Astrocyte (in vitro differentiated cells and primary cell): ENCODE measurements around the gene DROSHA. TPM values are rescaled to one million over a fixed set of nuclear protein-coding genes. Genes with fewer than 3 reads are reported as not detected.
A peak's percentile ranks its signal among the peaks of the same experiment; 100 is the strongest.
"Not testable (repeated sequence)": the region's sequence is repeated elsewhere in the genome, so short reads cannot be mapped to it uniquely, and the experiment has no call there.

Experiments
- DNase-seq: peaks from one replicate; pipeline ENCODE4 v3.0.0-alpha.2; 2010; ENCODE audit warnings: low read depth
- FAIRE-seq: peaks from 2 replicates; lab custom pipeline; 2011; peaks lifted over from hg19 to GRCh38; lab: Jason Lieb, UNC
- H2AFZ ChIP-seq: 2 replicates; pipeline ENCODE4 v1.6.0; 2012; ENCODE audit warnings: low read depth, low read length, inconsistent platforms
- H3K27ac ChIP-seq: 2 replicates; pipeline ENCODE4 v1.5.1; 2011; ENCODE audit warnings: low read depth, low read length, inconsistent platforms
- H3K27me3 ChIP-seq: 2 replicates; pipeline ENCODE4 v1.6.0; 2011; ENCODE audit warnings: low read length, inconsistent platforms; ENCODE audit not compliant: insufficient read depth
- H3K36me3 ChIP-seq: 2 replicates; pipeline ENCODE4 v1.5.1; 2011; ENCODE audit warnings: low read length, inconsistent platforms; ENCODE audit not compliant: insufficient read depth
- H3K4me1 ChIP-seq: 2 replicates; pipeline ENCODE4 v1.5.1; 2011; ENCODE audit warnings: low read length, inconsistent platforms; ENCODE audit not compliant: insufficient read depth
- H3K4me2 ChIP-seq: 2 replicates; pipeline ENCODE4 v1.6.0; 2012; ENCODE audit warnings: low read length, inconsistent platforms
- H3K4me3 ChIP-seq: 2 replicates; pipeline ENCODE4 v1.5.1; 2011; ENCODE audit warnings: low read depth, mild to moderate bottlenecking, low read length, inconsistent platforms; ENCODE audit not compliant: insufficient read depth
- H3K79me2 ChIP-seq: 2 replicates; pipeline ENCODE4 v1.6.0; 2012; ENCODE audit warnings: mild to moderate bottlenecking, low read length, inconsistent platforms; ENCODE audit not compliant: insufficient read depth
- H3K9ac ChIP-seq: 2 replicates; pipeline ENCODE4 v1.6.0; 2012; ENCODE audit warnings: mild to moderate bottlenecking, low read length, inconsistent platforms
- H3K9me3 ChIP-seq: 2 replicates; pipeline ENCODE4 v1.5.1; 2012; ENCODE audit warnings: low read depth, mild to moderate bottlenecking, low read length, inconsistent platforms; ENCODE audit not compliant: insufficient read depth
- H4K20me1 ChIP-seq: 2 replicates; pipeline ENCODE4 v1.6.0; 2012; ENCODE audit warnings: low read length, inconsistent platforms; ENCODE audit not compliant: insufficient read depth
- H3K27ac Mint-ChIP-seq: one replicate; pipeline ENCODE4 v1.8.0; 2021; ENCODE audit warnings: mild to moderate bottlenecking, mixed read lengths; ENCODE audit not compliant: unreplicated experiment
- H3K27me3 Mint-ChIP-seq: one replicate; pipeline ENCODE4 v1.8.0; 2021; ENCODE audit warnings: low read depth, mixed read lengths; ENCODE audit not compliant: unreplicated experiment
- H3K36me3 Mint-ChIP-seq: one replicate; pipeline ENCODE4 v1.8.0; 2021; ENCODE audit warnings: low read depth, mixed read lengths; ENCODE audit not compliant: unreplicated experiment
- H3K4me1 Mint-ChIP-seq: one replicate; pipeline ENCODE4 v1.8.0; 2021; ENCODE audit warnings: low read depth, mixed read lengths; ENCODE audit not compliant: unreplicated experiment
- H3K4me3 Mint-ChIP-seq: one replicate; pipeline ENCODE4 v1.8.0; 2021; ENCODE audit warnings: mild to moderate bottlenecking, moderate library complexity, mixed read lengths; ENCODE audit not compliant: unreplicated experiment
- H3K9me3 Mint-ChIP-seq: one replicate; pipeline ENCODE4 v1.8.0; 2021; ENCODE audit warnings: mild to moderate bottlenecking, mixed read lengths; ENCODE audit not compliant: unreplicated experiment
- EZH2 ChIP-seq: IDR thresholded peaks from 2 replicates; pipeline ENCODE4 v1.6.1; 2012; ENCODE audit warnings: mild to moderate bottlenecking, low read length, inconsistent platforms; ENCODE audit not compliant: insufficient read depth
- total RNA-seq: library from RNA; stranded (reverse); gene quantifications from 2 replicates; pipeline ENCODE4 v1.2.1, GENCODE V29; 2021
- TF ChIP-seq, protein P1 (sequence below): IDR thresholded peaks from 2 replicates; pipeline ENCODE4 v1.5.1; 2011; ENCODE audit warnings: low read depth, mild to moderate bottlenecking, inconsistent platforms, low read length, moderate library complexity; ENCODE audit not compliant: insufficient read depth

DROSHA gene
- total RNA-seq, 1 donor from 2014 or later = 50.6 TPM

DNA sequence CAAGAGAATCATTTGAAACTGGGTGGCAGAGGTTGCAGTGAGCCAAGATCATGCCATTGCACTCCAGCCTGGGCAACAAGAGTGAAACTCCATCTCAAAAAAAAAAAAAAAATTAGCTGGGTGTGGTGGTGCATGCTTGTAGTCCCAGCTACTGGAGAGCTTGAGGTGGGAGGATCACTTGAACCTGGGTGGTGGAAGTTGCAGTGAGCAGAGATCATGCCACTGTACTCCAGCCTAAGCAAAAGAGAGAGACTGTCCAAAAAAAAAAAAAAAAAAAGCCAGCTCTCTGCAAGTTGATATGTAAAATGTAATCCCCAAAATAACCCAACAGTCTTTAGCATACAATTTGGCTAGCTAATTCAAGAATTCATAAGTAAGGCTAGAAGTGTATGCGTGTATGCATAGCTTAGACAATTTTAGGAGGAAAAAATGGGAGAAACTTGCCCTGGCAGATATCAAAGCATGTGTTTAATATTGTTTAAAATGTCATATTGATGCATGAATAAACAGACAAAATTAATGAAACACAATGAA is 36.5 kb upstream of the DROSHA start:
- DNase-seq = no peak
- no peak overlapping the region for H3K4me3 ChIP-seq
- no peaks in the 10 kb centered on the region for H3K79me2 ChIP-seq
- H3K9me3 ChIP-seq = no peaks in the 10 kb centered on the region
- H3K4me1 ChIP-seq = no peaks in the 10 kb centered on the region
- H3K27ac ChIP-seq = no peak overlapping the region
- Mint-ChIP-seq H3K4me3 (no peak overlapping the region), H3K27me3 (no peaks in the 10 kb centered on the region), H3K4me1 (no peaks in the 10 kb centered on the region), H3K36me3 (no peaks in the 10 kb centered on the region), H3K9me3 (peaks cover 6% of the 10 kb centered on the region), H3K27ac (no peak overlapping the region)
- FAIRE-seq = no peak
- no peaks in the 10 kb centered on the region for H3K27me3 ChIP-seq
- no peaks in the 10 kb centered on the region for H4K20me1 ChIP-seq
- H3K36me3 ChIP-seq = no peaks in the 10 kb centered on the region
- H2AFZ ChIP-seq = no peak overlapping the region
- no peak for TF ChIP-seq EZH2
- TF ChIP-seq, protein P1, sequence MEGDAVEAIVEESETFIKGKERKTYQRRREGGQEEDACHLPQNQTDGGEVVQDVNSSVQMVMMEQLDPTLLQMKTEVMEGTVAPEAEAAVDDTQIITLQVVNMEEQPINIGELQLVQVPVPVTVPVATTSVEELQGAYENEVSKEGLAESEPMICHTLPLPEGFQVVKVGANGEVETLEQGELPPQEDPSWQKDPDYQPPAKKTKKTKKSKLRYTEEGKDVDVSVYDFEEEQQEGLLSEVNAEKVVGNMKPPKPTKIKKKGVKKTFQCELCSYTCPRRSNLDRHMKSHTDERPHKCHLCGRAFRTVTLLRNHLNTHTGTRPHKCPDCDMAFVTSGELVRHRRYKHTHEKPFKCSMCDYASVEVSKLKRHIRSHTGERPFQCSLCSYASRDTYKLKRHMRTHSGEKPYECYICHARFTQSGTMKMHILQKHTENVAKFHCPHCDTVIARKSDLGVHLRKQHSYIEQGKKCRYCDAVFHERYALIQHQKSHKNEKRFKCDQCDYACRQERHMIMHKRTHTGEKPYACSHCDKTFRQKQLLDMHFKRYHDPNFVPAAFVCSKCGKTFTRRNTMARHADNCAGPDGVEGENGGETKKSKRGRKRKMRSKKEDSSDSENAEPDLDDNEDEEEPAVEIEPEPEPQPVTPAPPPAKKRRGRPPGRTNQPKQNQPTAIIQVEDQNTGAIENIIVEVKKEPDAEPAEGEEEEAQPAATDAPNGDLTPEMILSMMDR = no peak
- H3K4me2 ChIP-seq = no peak overlapping the region
- H3K9ac ChIP-seq = no peak overlapping the region

DNA sequence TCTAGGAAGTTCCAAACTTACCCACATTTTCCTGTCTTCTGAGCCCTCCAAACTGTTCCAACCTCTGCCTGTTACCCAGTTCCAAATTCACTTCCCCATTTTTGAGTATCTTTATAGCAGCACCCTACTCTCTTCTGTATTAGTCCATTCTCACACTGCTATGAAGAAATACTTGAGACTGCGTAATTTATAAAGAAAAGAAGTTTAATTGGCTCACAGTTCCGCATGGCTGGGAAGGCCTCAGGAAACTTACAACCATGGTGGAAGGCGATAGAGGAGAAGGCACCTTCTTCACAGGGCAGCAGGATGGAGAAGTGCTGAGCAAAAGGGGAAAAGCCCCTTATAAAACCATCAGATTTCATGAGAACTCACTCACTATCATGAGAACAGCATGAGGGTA is 34.5 kb upstream of the DROSHA start:
- not testable (repeated sequence) for H3K79me2 ChIP-seq, H3K9ac ChIP-seq, H3K4me1 ChIP-seq, H3K4me3 ChIP-seq, H3K36me3 Mint-ChIP-seq, H3K27ac ChIP-seq, H3K4me1 Mint-ChIP-seq, H4K20me1 ChIP-seq, H2AFZ ChIP-seq, H3K27me3 ChIP-seq, H3K27ac Mint-ChIP-seq, H3K36me3 ChIP-seq, H3K27me3 Mint-ChIP-seq, H3K4me3 Mint-ChIP-seq, DNase-seq, H3K9me3 Mint-ChIP-seq, FAIRE-seq, H3K4me2 ChIP-seq, H3K9me3 ChIP-seq

DNA sequence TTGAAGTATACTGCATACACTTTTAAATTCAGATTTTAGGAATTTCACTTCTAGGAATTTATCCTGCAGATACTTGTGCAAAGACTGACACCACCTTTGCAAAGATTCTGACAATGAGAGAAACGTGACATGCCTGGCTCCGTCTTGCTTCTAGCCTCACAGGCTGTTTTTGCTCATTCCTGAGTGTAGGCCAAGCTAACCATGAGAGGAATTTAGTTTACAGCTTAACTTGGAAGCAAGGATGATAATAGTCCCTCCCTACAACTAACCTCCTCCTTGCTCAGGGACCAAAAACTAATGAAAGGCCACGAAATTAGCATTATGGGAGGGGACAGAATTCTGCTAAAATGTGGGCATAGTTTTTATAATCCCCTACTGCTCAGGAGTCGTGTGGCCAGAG is 31.3 kb upstream of the DROSHA start:
- no peak for FAIRE-seq

More for the DNA sequence above, 31.3 kb upstream of the DROSHA start:
- no peak overlapping the region for H3K27ac ChIP-seq
- Mint-ChIP-seq H3K27me3 (peaks cover 4% of the 10 kb centered on the region), H3K36me3 (no peaks in the 10 kb centered on the region), H3K4me1 (no peaks in the 10 kb centered on the region), H3K9me3 (peaks cover 6% of the 10 kb centered on the region), H3K27ac (no peak overlapping the region), H3K4me3 (no peak overlapping the region)
- H3K36me3 ChIP-seq = no peaks in the 10 kb centered on the region
- DNase-seq = peak; percentile 16
- H4K20me1 ChIP-seq = no peaks in the 10 kb centered on the region
- H3K4me1 ChIP-seq = no peaks in the 10 kb centered on the region
- TF ChIP-seq EZH2 = no peak
- TF ChIP-seq, protein P1 = no peak
- no peak overlapping the region for H3K4me3 ChIP-seq
- no peaks in the 10 kb centered on the region for H3K79me2 ChIP-seq
- no peaks in the 10 kb centered on the region for H3K27me3 ChIP-seq
- no peaks in the 10 kb centered on the region for H3K9me3 ChIP-seq
- no peak overlapping the region for H3K4me2 ChIP-seq
- no peak overlapping the region for H3K9ac ChIP-seq
- H2AFZ ChIP-seq = no peak overlapping the region
